ENCODE results near the gene PRCD.

GRCh38 chr17:76581515-76581914 is 41.7 kb downstream of the PRCD start:
- TF ChIP-seq CTCF (IDR thresholded peaks at IDR 0.05) (no peak), POLR2A (IDR thresholded peaks at IDR 0.05) (no peak)

All from testis (tissue), 2 donors.